Right renal cortex interstitium (tissue), 3 donors: Measurements from ENCODE around the gene B3GALT4. TPM values are rescaled to one million over a fixed set of nuclear protein-coding genes. Genes with fewer than 3 reads are reported as not detected.

ENCODE experiments used
- polyA plus RNA-seq, 3 donors: library from polyadenylated mRNA; unstranded; fragments of 120-200 nt; gene quantifications; one replicate each; pipeline ENCODE4 v1.2.1, GENCODE V29; 2013; ENCODE audit not compliant: insufficient read length in 3 of 3

Gene B3GALT4
- polyA plus RNA-seq, 3 donors: 3.4 to 4.1 (median 4.0) TPM

Other genes with a start within 250 kb of the B3GALT4 start
- gene HLA-DPA1, start 203.5 kb upstream of the B3GALT4 start, polyA plus RNA-seq: 10 to 100 TPM; 14.2 to 40.5 (median 17.9) TPM
- 10 to 100 TPM; 17.9 to 27.0 (median 20.0) TPM for gene HLA-DPB1, start 201.1 kb upstream of the B3GALT4 start, polyA plus RNA-seq
- 1 to 10 TPM; 3.8 to 4.9 (median 3.8) TPM for gene COL11A2, start 84.7 kb upstream of the B3GALT4 start, polyA plus RNA-seq
- gene RXRB, start 76.5 kb upstream of the B3GALT4 start, polyA plus RNA-seq: 10 to 100 TPM; 48.7 to 51.7 (median 49.3) TPM
- gene SLC39A7, start 76.3 kb upstream of the B3GALT4 start, polyA plus RNA-seq: 100 to 1,000 TPM; 121 to 131 (median 127) TPM
- gene HSD17B8, start 72.5 kb upstream of the B3GALT4 start, polyA plus RNA-seq: 10 to 100 TPM; 22.8 to 29.1 (median 23.5) TPM
- 10 to 100 TPM; 52.5 to 55.4 (median 53.8) TPM for gene RING1, start 68.6 kb upstream of the B3GALT4 start, polyA plus RNA-seq
- gene VPS52, start 5.2 kb upstream of the B3GALT4 start, polyA plus RNA-seq: 10 to 100 TPM; 58.1 to 82.9 (median 75.3) TPM
- gene RPS18, start 5.0 kb upstream of the B3GALT4 start, polyA plus RNA-seq: 1,000 to 10,000 TPM; 3,550 to 3,817 (median 3,658) TPM
- gene WDR46, start 12.1 kb downstream of the B3GALT4 start, polyA plus RNA-seq: 10 to 100 TPM; 60.3 to 63.4 (median 60.7) TPM
- 10 to 100 TPM; 78.6 to 83.4 (median 79.5) TPM for gene PFDN6, start 12.5 kb downstream of the B3GALT4 start, polyA plus RNA-seq
- gene RGL2, start 21.8 kb downstream of the B3GALT4 start, polyA plus RNA-seq: 10 to 100 TPM; 90.8 to 95.5 (median 95.4) TPM
- gene TAPBP, start 37.0 kb downstream of the B3GALT4 start, polyA plus RNA-seq: 10 to 100 TPM; 29.9 to 32.4 (median 31.7) TPM
- 10 to 100 TPM; 23.6 to 25.4 (median 23.8) TPM for gene ZBTB22, start 40.6 kb downstream of the B3GALT4 start, polyA plus RNA-seq
- gene DAXX, start 45.8 kb downstream of the B3GALT4 start, polyA plus RNA-seq: 10 to 100 TPM; 65.4 to 67.2 (median 66.5) TPM
- 10 to 100 TPM; 34.2 to 43.3 (median 41.2) TPM for gene KIFC1, start 114.7 kb downstream of the B3GALT4 start, polyA plus RNA-seq
- gene PHF1, start 133.9 kb downstream of the B3GALT4 start, polyA plus RNA-seq: 10 to 100 TPM; 60.3 to 65.1 (median 62.1) TPM
- 100 to 1,000 TPM; 213 to 246 (median 227) TPM for gene CUTA, start 141.0 kb downstream of the B3GALT4 start, polyA plus RNA-seq
- gene SYNGAP1, start 142.9 kb downstream of the B3GALT4 start, polyA plus RNA-seq: 10 to 100 TPM; 22.1 to 27.2 (median 24.0) TPM
- 10 to 100 TPM; 16.3 to 17.9 (median 16.7) TPM for gene ZBTB9, start 177.5 kb downstream of the B3GALT4 start, polyA plus RNA-seq